Dedifferentiated amniotic fluid mesenchymal stem cell (primary cell): Measurements from ENCODE around the gene CYBB.
A peak's percentile ranks its signal among the peaks of the same experiment; 100 is the strongest.
"Not testable (repeated sequence)": the region's sequence is repeated elsewhere in the genome, so short reads cannot be mapped to it uniquely, and the experiment has no call there.

ENCODE experiments used
- DNase-seq: peaks from one replicate; pipeline ENCODE4 v3.0.0-alpha.2; 2016; ENCODE audit errors: extremely low spot score

The CYBB gene

GRCh38 chrX:37779857-37780256, at the start of gene CYBB:
Gene CYBB (plus strand): TSS chrX:37780059. CDS start chrX:37780078, 19 bp downstream.
- DNase-seq: no peak

GRCh38 chrX:37745354-37745753, 34.5 kb upstream of the CYBB start:
- peak; percentile 39 for DNase-seq

- no peak for DNase-seq
Observed at GRCh38 chrX:37745835-37746217, 34.0 kb upstream of the CYBB start.

- DNase-seq: no peak
Observed at GRCh38 chrX:37746218-37746941, 33.5 kb upstream of the CYBB start.

GRCh38 chrX:37746951-37747350, 32.9 kb upstream of the CYBB start:
- DNase-seq: no peak

- DNase-seq: no peak
Observed at GRCh38 chrX:37752281-37752680, 27.6 kb upstream of the CYBB start.

GRCh38 chrX:37752936-37753335, 26.9 kb upstream of the CYBB start:
- DNase-seq: no peak

GRCh38 chrX:37753384-37753783, 26.5 kb upstream of the CYBB start:
- DNase-seq: no peak

GRCh38 chrX:37754516-37754915, 25.3 kb upstream of the CYBB start:
- DNase-seq: no peak

- no peak for DNase-seq
Observed at GRCh38 chrX:37755025-37755424, 24.8 kb upstream of the CYBB start.

- no peak for DNase-seq
Observed at GRCh38 chrX:37757082-37757481, 22.8 kb upstream of the CYBB start.

- DNase-seq: no peak
Observed at GRCh38 chrX:37759351-37759750, 20.5 kb upstream of the CYBB start.

- DNase-seq: no peak
Observed at GRCh38 chrX:37759878-37760418, 19.9 kb upstream of the CYBB start.

- DNase-seq: no peak
Observed at GRCh38 chrX:37763400-37763799, 16.5 kb upstream of the CYBB start.

GRCh38 chrX:37765507-37765906, 14.4 kb upstream of the CYBB start:
- no peak for DNase-seq

GRCh38 chrX:37767430-37767829, 12.4 kb upstream of the CYBB start:
- no peak for DNase-seq

- DNase-seq: not testable (repeated sequence)
Observed at GRCh38 chrX:37768866-37769265, 11.0 kb upstream of the CYBB start.

GRCh38 chrX:37776283-37776986, 3.4 kb upstream of the CYBB start:
- DNase-seq: no peak

GRCh38 chrX:37776987-37777325, 2.9 kb upstream of the CYBB start:
- no peak for DNase-seq

GRCh38 chrX:37781081-37781480, 1.2 kb downstream of the CYBB start:
- DNase-seq: no peak

GRCh38 chrX:37781814-37782213, 2.0 kb downstream of the CYBB start:
- no peak for DNase-seq

- DNase-seq: no peak
Observed at GRCh38 chrX:37782359-37782758, 2.5 kb downstream of the CYBB start.

GRCh38 chrX:37783305-37783704, 3.4 kb downstream of the CYBB start:
- no peak for DNase-seq
